Measurements from ENCODE around the gene MDH2.

MDH2 gene, protein sequence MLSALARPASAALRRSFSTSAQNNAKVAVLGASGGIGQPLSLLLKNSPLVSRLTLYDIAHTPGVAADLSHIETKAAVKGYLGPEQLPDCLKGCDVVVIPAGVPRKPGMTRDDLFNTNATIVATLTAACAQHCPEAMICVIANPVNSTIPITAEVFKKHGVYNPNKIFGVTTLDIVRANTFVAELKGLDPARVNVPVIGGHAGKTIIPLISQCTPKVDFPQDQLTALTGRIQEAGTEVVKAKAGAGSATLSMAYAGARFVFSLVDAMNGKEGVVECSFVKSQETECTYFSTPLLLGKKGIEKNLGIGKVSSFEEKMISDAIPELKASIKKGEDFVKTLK

DNA sequence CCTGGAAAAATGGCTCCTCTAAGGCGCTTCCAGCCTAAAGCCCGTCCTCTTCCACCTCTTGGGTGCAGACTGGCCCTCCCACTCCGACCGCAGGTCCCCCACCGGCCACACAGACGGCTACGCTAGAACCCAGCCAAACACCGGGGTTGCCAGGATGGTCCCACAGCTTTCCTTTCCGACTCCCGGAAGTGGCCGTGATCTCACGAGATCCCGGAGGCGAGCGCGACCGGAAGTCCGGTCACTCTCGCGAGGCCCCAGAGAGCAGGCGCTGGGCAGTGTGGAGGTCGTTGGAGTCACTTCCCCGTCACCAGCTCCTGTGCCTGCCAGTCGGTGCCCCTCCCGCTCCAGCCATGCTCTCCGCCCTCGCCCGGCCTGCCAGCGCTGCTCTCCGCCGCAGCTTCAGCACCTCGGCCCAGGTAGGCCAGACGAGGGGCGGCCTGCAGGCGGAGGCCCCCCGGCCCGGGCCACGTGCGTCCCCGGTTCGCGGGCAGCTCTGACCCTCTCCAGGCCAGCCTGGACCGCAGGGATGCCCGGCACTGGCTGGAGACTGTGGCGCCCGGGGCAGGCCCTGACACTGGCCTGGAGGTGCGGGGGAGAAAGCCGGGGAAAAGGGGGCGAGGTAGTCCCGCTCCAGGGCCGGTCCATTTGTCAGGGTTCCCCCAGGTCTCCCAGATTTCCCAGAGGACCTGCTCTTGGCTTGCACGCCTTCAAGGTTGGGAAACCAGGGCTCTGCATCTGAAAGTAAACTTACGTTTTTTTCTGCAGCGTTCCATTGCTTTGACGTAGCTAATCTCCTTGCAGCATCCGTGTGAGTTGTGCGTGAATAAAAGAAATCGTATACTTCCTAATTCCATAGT is at the start of gene MDH2, which contains the start of gene STYXL1:
Gene MDH2 (plus strand): TSS at position 296 of the 857 bp plus-strand sequence. CDS start 55 bp downstream, at position 351.
Gene STYXL1 (minus strand): TSS at position 190 of the 857 bp plus-strand sequence. CDS start 17,477 bp downstream, outside the sequence.
- TF ChIP-seq, protein P1, sequence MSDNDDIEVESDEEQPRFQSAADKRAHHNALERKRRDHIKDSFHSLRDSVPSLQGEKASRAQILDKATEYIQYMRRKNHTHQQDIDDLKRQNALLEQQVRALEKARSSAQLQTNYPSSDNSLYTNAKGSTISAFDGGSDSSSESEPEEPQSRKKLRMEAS (IDR thresholded peaks at IDR 0.05), result peak; percentile 92
- no peak; the same call in 1 of the 2 replicates for TF ChIP-seq ZBTB7A (IDR thresholded peaks at IDR 0.05; ENCODE audit: low read depth)
- no peak for TF ChIP-seq NFIC (IDR thresholded peaks at IDR 0.05)
- TF ChIP-seq YY1 (IDR thresholded peaks at IDR 0.05; ENCODE audit: low read depth), result peak; percentile 58
- TF ChIP-seq, protein P2, sequence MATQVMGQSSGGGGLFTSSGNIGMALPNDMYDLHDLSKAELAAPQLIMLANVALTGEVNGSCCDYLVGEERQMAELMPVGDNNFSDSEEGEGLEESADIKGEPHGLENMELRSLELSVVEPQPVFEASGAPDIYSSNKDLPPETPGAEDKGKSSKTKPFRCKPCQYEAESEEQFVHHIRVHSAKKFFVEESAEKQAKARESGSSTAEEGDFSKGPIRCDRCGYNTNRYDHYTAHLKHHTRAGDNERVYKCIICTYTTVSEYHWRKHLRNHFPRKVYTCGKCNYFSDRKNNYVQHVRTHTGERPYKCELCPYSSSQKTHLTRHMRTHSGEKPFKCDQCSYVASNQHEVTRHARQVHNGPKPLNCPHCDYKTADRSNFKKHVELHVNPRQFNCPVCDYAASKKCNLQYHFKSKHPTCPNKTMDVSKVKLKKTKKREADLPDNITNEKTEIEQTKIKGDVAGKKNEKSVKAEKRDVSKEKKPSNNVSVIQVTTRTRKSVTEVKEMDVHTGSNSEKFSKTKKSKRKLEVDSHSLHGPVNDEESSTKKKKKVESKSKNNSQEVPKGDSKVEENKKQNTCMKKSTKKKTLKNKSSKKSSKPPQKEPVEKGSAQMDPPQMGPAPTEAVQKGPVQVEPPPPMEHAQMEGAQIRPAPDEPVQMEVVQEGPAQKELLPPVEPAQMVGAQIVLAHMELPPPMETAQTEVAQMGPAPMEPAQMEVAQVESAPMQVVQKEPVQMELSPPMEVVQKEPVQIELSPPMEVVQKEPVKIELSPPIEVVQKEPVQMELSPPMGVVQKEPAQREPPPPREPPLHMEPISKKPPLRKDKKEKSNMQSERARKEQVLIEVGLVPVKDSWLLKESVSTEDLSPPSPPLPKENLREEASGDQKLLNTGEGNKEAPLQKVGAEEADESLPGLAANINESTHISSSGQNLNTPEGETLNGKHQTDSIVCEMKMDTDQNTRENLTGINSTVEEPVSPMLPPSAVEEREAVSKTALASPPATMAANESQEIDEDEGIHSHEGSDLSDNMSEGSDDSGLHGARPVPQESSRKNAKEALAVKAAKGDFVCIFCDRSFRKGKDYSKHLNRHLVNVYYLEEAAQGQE (IDR thresholded peaks at IDR 0.05; ENCODE audit: low read depth), result 0 out of 2 replicates have a peak, but pooled peaks have one; percentile 27
- no peak for TF ChIP-seq CEBPB (IDR thresholded peaks at IDR 0.05)
- TF ChIP-seq EP300 (IDR thresholded peaks at IDR 0.05; ENCODE audit: borderline replicate concordance), result 0 out of 2 replicates have a peak, but pooled peaks have one; percentile 17
- TF ChIP-seq CREB1 (IDR thresholded peaks at IDR 0.05; ENCODE audit: low read depth), result no peak; the same call in 1 of the 2 replicates
- TF ChIP-seq, protein P3, sequence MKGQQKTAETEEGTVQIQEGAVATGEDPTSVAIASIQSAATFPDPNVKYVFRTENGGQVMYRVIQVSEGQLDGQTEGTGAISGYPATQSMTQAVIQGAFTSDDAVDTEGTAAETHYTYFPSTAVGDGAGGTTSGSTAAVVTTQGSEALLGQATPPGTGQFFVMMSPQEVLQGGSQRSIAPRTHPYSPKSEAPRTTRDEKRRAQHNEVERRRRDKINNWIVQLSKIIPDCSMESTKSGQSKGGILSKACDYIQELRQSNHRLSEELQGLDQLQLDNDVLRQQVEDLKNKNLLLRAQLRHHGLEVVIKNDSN (IDR thresholded peaks at IDR 0.05), result peak; percentile 35; the same call in 1 of the 2 replicates
- TF ChIP-seq EGR1 (IDR thresholded peaks at IDR 0.05), result peak; percentile 42; the same call in 1 of the 2 replicates
- peak; percentile 63 for TF ChIP-seq TCF12 (IDR thresholded peaks at IDR 0.05; ENCODE audit: low read depth)
- TF ChIP-seq TAF1 (IDR thresholded peaks at IDR 0.05; ENCODE audit: low read depth), result peak; percentile 95
- TF ChIP-seq FOXM1 (IDR thresholded peaks at IDR 0.05; ENCODE audit: borderline replicate concordance, low read depth), result no peak

DNA sequence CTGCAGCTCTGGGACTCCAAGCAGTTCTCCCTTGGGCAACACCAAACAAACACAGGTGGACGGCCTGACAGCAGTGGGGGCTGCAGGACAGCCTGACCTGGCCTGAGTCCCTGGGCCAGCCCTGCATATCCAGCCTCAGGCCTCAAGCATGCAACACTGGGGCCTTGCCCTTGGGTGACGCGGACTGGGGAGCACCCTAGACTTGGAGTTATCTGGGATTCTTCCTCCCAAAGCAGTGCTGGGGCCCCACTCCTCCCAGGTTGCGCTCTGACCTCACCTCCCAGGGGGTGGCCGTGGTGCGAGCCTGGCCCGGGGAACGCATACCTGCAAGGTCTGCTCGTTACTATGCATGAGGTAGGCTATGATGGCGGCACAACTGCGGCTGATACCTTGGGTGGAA is 47.3 kb upstream of the MDH2 start:
- TF ChIP-seq, protein P3 (IDR thresholded peaks at IDR 0.05), result no peak
- TF ChIP-seq ZBTB7A (IDR thresholded peaks at IDR 0.05; ENCODE audit: low read depth), result no peak
- TF ChIP-seq NFIC (IDR thresholded peaks at IDR 0.05), result no peak
- TF ChIP-seq TEAD4 (IDR thresholded peaks at IDR 0.05), result no peak
- no peak for TF ChIP-seq TAF1 (IDR thresholded peaks at IDR 0.05; ENCODE audit: low read depth)
- TF ChIP-seq FOXM1 (IDR thresholded peaks at IDR 0.05; ENCODE audit: borderline replicate concordance, low read depth), result no peak
- no peak for TF ChIP-seq CREB1 (IDR thresholded peaks at IDR 0.05; ENCODE audit: low read depth)
- no peak for TF ChIP-seq TCF12 (IDR thresholded peaks at IDR 0.05; ENCODE audit: low read depth)
- no peak for TF ChIP-seq EGR1 (IDR thresholded peaks at IDR 0.05)
- no peak for TF ChIP-seq EP300 (IDR thresholded peaks at IDR 0.05; ENCODE audit: borderline replicate concordance)
- TF ChIP-seq YY1 (IDR thresholded peaks at IDR 0.05; ENCODE audit: low read depth), result no peak
- no peak for TF ChIP-seq RAD21 (IDR thresholded peaks at IDR 0.05; ENCODE audit: low read depth)
- TF ChIP-seq, protein P1 (IDR thresholded peaks at IDR 0.05), result no peak
- no peak for TF ChIP-seq CEBPB (IDR thresholded peaks at IDR 0.05)
- TF ChIP-seq, protein P2 (IDR thresholded peaks at IDR 0.05; ENCODE audit: low read depth), result no peak

DNA sequence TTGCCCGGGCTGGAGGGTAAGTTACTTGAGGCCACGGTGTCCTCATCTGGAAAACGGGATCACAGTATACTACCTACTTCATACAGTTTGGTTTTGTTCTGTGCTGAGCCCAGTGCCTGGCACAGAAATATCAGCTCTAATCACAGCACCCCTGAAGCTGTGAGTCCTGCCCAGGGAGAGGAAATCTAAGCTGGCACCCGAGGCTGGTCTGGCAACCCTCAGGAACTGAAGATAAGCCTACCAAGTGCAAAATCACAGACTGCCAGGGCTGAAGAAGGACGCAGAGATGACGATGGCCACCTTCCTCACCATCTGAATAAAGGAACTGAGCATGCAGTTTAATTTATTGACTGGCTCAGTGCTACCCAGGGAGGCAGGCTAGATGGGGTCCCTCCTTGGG is 45.8 kb upstream of the MDH2 start:
- TF ChIP-seq EGR1 (IDR thresholded peaks at IDR 0.05), result no peak
- no peak for TF ChIP-seq YY1 (IDR thresholded peaks at IDR 0.05; ENCODE audit: low read depth)
- no peak for TF ChIP-seq TCF12 (IDR thresholded peaks at IDR 0.05; ENCODE audit: low read depth)
- no peak for TF ChIP-seq ZBTB7A (IDR thresholded peaks at IDR 0.05; ENCODE audit: low read depth)
- TF ChIP-seq, protein P1 (IDR thresholded peaks at IDR 0.05), result no peak
- TF ChIP-seq NFIC (IDR thresholded peaks at IDR 0.05), result no peak
- no peak for TF ChIP-seq TEAD4 (IDR thresholded peaks at IDR 0.05)
- no peak for TF ChIP-seq CEBPB (IDR thresholded peaks at IDR 0.05)
- TF ChIP-seq CREB1 (IDR thresholded peaks at IDR 0.05; ENCODE audit: low read depth), result no peak
- TF ChIP-seq FOXM1 (IDR thresholded peaks at IDR 0.05; ENCODE audit: borderline replicate concordance, low read depth), result no peak
- TF ChIP-seq TAF1 (IDR thresholded peaks at IDR 0.05; ENCODE audit: low read depth), result no peak
- no peak for TF ChIP-seq RAD21 (IDR thresholded peaks at IDR 0.05; ENCODE audit: low read depth)
- no peak for TF ChIP-seq EP300 (IDR thresholded peaks at IDR 0.05; ENCODE audit: borderline replicate concordance)
- TF ChIP-seq, protein P3 (IDR thresholded peaks at IDR 0.05), result no peak
- TF ChIP-seq, protein P2 (IDR thresholded peaks at IDR 0.05; ENCODE audit: low read depth), result no peak
